H1 (cell line): ENCODE data around the gene SLC1A4.

Experiments
- CTCF ChIP-seq, 3 experiments: IDR thresholded peaks; 1 replicate in 2 of 3; 2 replicates in 1 of 3; pipeline versions ENCODE4 v1.5.1 to v1.6.1; 2011; ENCODE audit warnings: low read length in 3 of 3, mild to moderate bottlenecking in 3 of 3, inconsistent platforms in 2 of 3, low read depth in 1 of 3, moderate library complexity in 1 of 3; ENCODE audit not compliant: insufficient read depth in 1 of 3; ENCODE audit errors: control extremely low read depth in 1 of 3
- EGR1 ChIP-seq: IDR thresholded peaks from 2 replicates; pipeline ENCODE4 v1.6.1; 2011; ENCODE audit warnings: low read depth, low read length, borderline replicate concordance
- EZH2 ChIP-seq: fragments of 200-600 bp; sonication (generic); IDR thresholded peaks from 2 replicates; pipeline ENCODE4 v1.7.1; 2012; ENCODE audit warnings: low read depth, mild to moderate bottlenecking, moderate library complexity, low read length, inconsistent platforms; ENCODE audit not compliant: severe bottlenecking
- JUND ChIP-seq: IDR thresholded peaks from 2 replicates; pipeline ENCODE4 v1.6.1; 2011; ENCODE audit warnings: mild to moderate bottlenecking, improper control_type of control experiment, low read length
- POLR2AphosphoS5 ChIP-seq: IDR thresholded peaks from 2 replicates; pipeline ENCODE4 v1.6.1; 2011; ENCODE audit warnings: low read depth, low read length
- POU5F1 ChIP-seq: IDR thresholded peaks from 2 replicates; pipeline ENCODE4 v1.6.1; 2011; ENCODE audit warnings: low read depth, mild to moderate bottlenecking, low read length, moderate library complexity
- TAF1 ChIP-seq: IDR thresholded peaks from 2 replicates; pipeline ENCODE4 v1.6.1; 2011; ENCODE audit warnings: mild to moderate bottlenecking, low read depth, low read length
- USF2 ChIP-seq: IDR thresholded peaks from 2 replicates; pipeline ENCODE4 v1.6.1; 2011; ENCODE audit warnings: low read length, improper control_type of control experiment
- ZNF274 ChIP-seq: IDR thresholded peaks from 2 replicates; pipeline ENCODE4 v1.7.0; 2012; ENCODE audit warnings: low read length, borderline replicate concordance; ENCODE audit errors: extremely low read depth

- TF ChIP-seq CTCF (IDR thresholded peaks at IDR 0.05; ENCODE audit: control extremely low read depth in 1 of 3, insufficient read depth in 1 of 3, low read depth in 1 of 3, low read length in 3 of 3) = no peak
- TF ChIP-seq USF2 = no peak
- no peak for TF ChIP-seq EZH2
- no peak for TF ChIP-seq EGR1
- no peak for TF ChIP-seq JUND
- no peak for TF ChIP-seq ZNF274
- TF ChIP-seq POLR2AphosphoS5 = no peak
- no peak for TF ChIP-seq POU5F1
- TF ChIP-seq TAF1 = no peak
These were observed 65.7 kb downstream of the SLC1A4 start for GRCh38 chr2:65054749-65055421.
